ENCODE measurements around the gene NUP188.

DNA sequence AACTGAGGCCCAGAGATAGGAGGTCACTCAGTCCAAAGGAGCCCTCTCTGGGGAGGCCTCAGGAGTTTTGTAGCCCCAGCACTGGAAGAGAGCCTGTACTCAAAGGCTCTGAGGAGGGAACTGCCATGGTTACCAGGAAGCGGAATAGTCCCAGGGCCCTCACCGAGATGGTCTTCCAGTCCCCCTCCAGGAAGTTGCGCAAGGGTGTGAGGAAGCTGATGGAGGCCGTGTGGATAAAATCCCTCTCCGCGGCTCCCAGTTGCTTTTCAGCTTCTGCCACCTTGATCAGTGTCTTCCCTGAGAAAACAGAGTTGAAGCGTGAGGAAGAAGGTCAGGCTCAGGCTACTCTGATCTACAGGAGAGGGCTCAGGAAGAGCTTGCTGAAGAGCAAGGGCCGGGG, 67.1 kb downstream of the NUP188 start:
- no peak for TF ChIP-seq RAD21 (CRISPR knock-in tag; IDR thresholded peaks at IDR 0.05)
- TF ChIP-seq HNF4G (IDR thresholded peaks at IDR 0.05; ENCODE audit: borderline replicate concordance, low read depth, low read length) = no peak
- TF ChIP-seq HNF4G (CRISPR knock-in tag; IDR thresholded peaks at IDR 0.05; ENCODE audit: borderline replicate concordance, low read depth) = no peak
- no peak for TF ChIP-seq KLF13 (CRISPR knock-in tag; IDR thresholded peaks at IDR 0.05)
- TF ChIP-seq, protein P1, sequence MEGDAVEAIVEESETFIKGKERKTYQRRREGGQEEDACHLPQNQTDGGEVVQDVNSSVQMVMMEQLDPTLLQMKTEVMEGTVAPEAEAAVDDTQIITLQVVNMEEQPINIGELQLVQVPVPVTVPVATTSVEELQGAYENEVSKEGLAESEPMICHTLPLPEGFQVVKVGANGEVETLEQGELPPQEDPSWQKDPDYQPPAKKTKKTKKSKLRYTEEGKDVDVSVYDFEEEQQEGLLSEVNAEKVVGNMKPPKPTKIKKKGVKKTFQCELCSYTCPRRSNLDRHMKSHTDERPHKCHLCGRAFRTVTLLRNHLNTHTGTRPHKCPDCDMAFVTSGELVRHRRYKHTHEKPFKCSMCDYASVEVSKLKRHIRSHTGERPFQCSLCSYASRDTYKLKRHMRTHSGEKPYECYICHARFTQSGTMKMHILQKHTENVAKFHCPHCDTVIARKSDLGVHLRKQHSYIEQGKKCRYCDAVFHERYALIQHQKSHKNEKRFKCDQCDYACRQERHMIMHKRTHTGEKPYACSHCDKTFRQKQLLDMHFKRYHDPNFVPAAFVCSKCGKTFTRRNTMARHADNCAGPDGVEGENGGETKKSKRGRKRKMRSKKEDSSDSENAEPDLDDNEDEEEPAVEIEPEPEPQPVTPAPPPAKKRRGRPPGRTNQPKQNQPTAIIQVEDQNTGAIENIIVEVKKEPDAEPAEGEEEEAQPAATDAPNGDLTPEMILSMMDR (CRISPR knock-in tag; IDR thresholded peaks at IDR 0.05) = no peak
- TF ChIP-seq CEBPB (IDR thresholded peaks at IDR 0.05; ENCODE audit: borderline replicate concordance, low read depth, low read length) = peak; percentile 73
- TF ChIP-seq, protein P2, sequence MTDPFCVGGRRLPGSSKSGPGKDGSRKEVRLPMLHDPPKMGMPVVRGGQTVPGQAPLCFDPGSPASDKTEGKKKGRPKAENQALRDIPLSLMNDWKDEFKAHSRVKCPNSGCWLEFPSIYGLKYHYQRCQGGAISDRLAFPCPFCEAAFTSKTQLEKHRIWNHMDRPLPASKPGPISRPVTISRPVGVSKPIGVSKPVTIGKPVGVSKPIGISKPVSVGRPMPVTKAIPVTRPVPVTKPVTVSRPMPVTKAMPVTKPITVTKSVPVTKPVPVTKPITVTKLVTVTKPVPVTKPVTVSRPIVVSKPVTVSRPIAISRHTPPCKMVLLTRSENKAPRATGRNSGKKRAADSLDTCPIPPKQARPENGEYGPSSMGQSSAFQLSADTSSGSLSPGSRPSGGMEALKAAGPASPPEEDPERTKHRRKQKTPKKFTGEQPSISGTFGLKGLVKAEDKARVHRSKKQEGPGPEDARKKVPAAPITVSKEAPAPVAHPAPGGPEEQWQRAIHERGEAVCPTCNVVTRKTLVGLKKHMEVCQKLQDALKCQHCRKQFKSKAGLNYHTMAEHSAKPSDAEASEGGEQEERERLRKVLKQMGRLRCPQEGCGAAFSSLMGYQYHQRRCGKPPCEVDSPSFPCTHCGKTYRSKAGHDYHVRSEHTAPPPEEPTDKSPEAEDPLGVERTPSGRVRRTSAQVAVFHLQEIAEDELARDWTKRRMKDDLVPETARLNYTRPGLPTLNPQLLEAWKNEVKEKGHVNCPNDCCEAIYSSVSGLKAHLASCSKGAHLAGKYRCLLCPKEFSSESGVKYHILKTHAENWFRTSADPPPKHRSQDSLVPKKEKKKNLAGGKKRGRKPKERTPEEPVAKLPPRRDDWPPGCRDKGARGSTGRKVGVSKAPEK (CRISPR knock-in tag; IDR thresholded peaks at IDR 0.05; ENCODE audit: borderline replicate concordance) = no peak
- TF ChIP-seq ELF4 (CRISPR knock-in tag; IDR thresholded peaks at IDR 0.05; ENCODE audit: borderline replicate concordance) = no peak

Data from HepG2 (cell line).